Measurements from ENCODE around the gene PRPS1. TPM values are rescaled to one million over a fixed set of nuclear protein-coding genes. Genes with fewer than 3 reads are reported as not detected.

Gene PRPS1
- total and polyA plus RNA-seq, 2 experiments from 2014 or later: 91.1 to 149 TPM

- Histone ChIP-seq H3K4me3 (no peak overlapping the region), H3K27ac (ENCODE audit: low read depth) (no peak overlapping the region), H3F3A (replicated peaks; ENCODE audit: low read depth) (no peaks in the 10 kb centered on the region), H3K4me1 (ENCODE audit: insufficient read depth) (0 out of 2 replicates have a peak, but pooled peaks cover under 1% of the 10 kb centered on the region), H3K27me3 (ENCODE audit: insufficient read depth) (no peaks in the 10 kb centered on the region), H3K4me2 (no peak overlapping the region), H3K36me3 (ENCODE audit: insufficient read depth) (no peaks in the 10 kb centered on the region), H4K20me1 (replicated peaks; ENCODE audit: insufficient read depth) (no peaks in the 10 kb centered on the region), H3K9me2 (ENCODE audit: insufficient read depth) (no peaks in the 10 kb centered on the region), H2AFZ (no peak overlapping the region), H3K79me2 (replicated peaks; ENCODE audit: insufficient read depth) (no peaks in the 10 kb centered on the region)
- H3K9me3 Mint-ChIP-seq: no peaks in the 10 kb centered on the region; the same call in 2 of the 3 replicates
- no peak for TF ChIP-seq EZH2 (IDR thresholded peaks at IDR 0.05; ENCODE audit: low read depth, unreplicated experiment)
- no peak for TF ChIP-seq POLR2AphosphoS5 (IDR thresholded peaks at IDR 0.05; ENCODE audit: low read depth)
- TF ChIP-seq ZNF331 (CRISPR knock-in tag; IDR thresholded peaks at IDR 0.05; ENCODE audit: low read depth): no peak
- TF ChIP-seq ETS1 (IDR thresholded peaks at IDR 0.05): no peak
- TF ChIP-seq ZNF114 (CRISPR knock-in tag; IDR thresholded peaks at IDR 0.05): no peak
- TF ChIP-seq CTCF (conservative IDR thresholded peaks at IDR 0.05; ENCODE audit: low read depth in 2 of 2): no peak
- no peak for TF ChIP-seq NANOG (IDR thresholded peaks at IDR 0.05; ENCODE audit: borderline replicate concordance)
- TF ChIP-seq JUNB (IDR thresholded peaks at IDR 0.05; ENCODE audit: unreplicated experiment): no peak
- no peak for TF ChIP-seq CREB1 (CRISPR knock-in tag; IDR thresholded peaks at IDR 0.05; ENCODE audit: low read depth)
- no peak for TF ChIP-seq EZH2phosphoT487 (IDR thresholded peaks at IDR 0.05; ENCODE audit: unreplicated experiment)
- no peak for TF ChIP-seq ZNF462 (CRISPR knock-in tag; IDR thresholded peaks at IDR 0.05)
- no peak for TF ChIP-seq REST (IDR thresholded peaks at IDR 0.05; ENCODE audit: unreplicated experiment)
- TF ChIP-seq STAT1 (IDR thresholded peaks at IDR 0.05; ENCODE audit: unreplicated experiment): no peak
- peaks cover 2% of the 10 kb centered on the region for H3K27me3 Mint-ChIP-seq (ENCODE audit: insufficient read depth, low read depth, poor library complexity)
- H3K27ac Mint-ChIP-seq: no peak overlapping the region
- peaks cover 9% of the 10 kb centered on the region for H3K4me1 Mint-ChIP-seq
- no peak overlapping the region for H3K4me3 Mint-ChIP-seq
- no peaks in the 10 kb centered on the region for H3K36me3 Mint-ChIP-seq (ENCODE audit: low read depth)
- ATAC-seq: no peak
- DNase-seq (ENCODE audit: low spot score): no peak
Measured at GRCh38 chrX:107667426-107667825, 39.1 kb downstream of the PRPS1 start.
